HG03135 (cell line): ENCODE results near the gene ACAD9.
"Not testable (repeated sequence)": the region's sequence is repeated elsewhere in the genome, so short reads cannot be mapped to it uniquely, and the experiment has no call there.

ENCODE experiments used
- ATAC-seq: cut with Tn5 transposase; IDR thresholded peaks from one replicate; pipeline ENCODE4 v1.9.1; 2021; ENCODE audit warnings: mild to moderate bottlenecking, moderate library complexity; ENCODE audit not compliant: unreplicated experiment

ACAD9 gene

GRCh38 chr3:128889139-128889894, 9.9 kb downstream of the ACAD9 start:
- no peak for ATAC-seq

- ATAC-seq: no peak
Measured at GRCh38 chr3:128895843-128896697, 16.6 kb downstream of the ACAD9 start.

- no peak for ATAC-seq
Measured at GRCh38 chr3:128902426-128902825, 23.0 kb downstream of the ACAD9 start.

- no peak for ATAC-seq
Measured at GRCh38 chr3:128903501-128903900, 24.1 kb downstream of the ACAD9 start.

GRCh38 chr3:128906031-128906803, 26.8 kb downstream of the ACAD9 start:
- no peak for ATAC-seq

GRCh38 chr3:128906804-128907525, 27.5 kb downstream of the ACAD9 start:
- no peak for ATAC-seq

GRCh38 chr3:128907706-128908445, 28.5 kb downstream of the ACAD9 start:
- ATAC-seq: no peak

- no peak for ATAC-seq
Measured at GRCh38 chr3:128908951-128909350, 29.5 kb downstream of the ACAD9 start.

- ATAC-seq: no peak
Measured at GRCh38 chr3:128910006-128910405, 30.6 kb downstream of the ACAD9 start.

GRCh38 chr3:128911911-128912310, 32.5 kb downstream of the ACAD9 start:
- no peak for ATAC-seq

- no peak for ATAC-seq
Measured at GRCh38 chr3:128914966-128915645, 35.7 kb downstream of the ACAD9 start.

- no peak for ATAC-seq
Measured at GRCh38 chr3:128917291-128917690, 37.9 kb downstream of the ACAD9 start.

GRCh38 chr3:128919988-128920387, 40.6 kb downstream of the ACAD9 start:
- no peak for ATAC-seq

- no peak for ATAC-seq
Measured at GRCh38 chr3:128922804-128923459, 43.5 kb downstream of the ACAD9 start.

- no peak for ATAC-seq
Measured at GRCh38 chr3:128923576-128923975, 44.2 kb downstream of the ACAD9 start.

- not testable (repeated sequence) for ATAC-seq
Measured at GRCh38 chr3:128923986-128924385, 44.6 kb downstream of the ACAD9 start.

GRCh38 chr3:128929364-128929763, 49.9 kb downstream of the ACAD9 start:
- ATAC-seq: no peak

- no peak for ATAC-seq
Measured at GRCh38 chr3:128931046-128931445, 51.6 kb downstream of the ACAD9 start.
